Measurements from ENCODE around the gene GDAP1L1. TPM values are rescaled to one million over a fixed set of nuclear protein-coding genes. Genes with fewer than 3 reads are reported as not detected.
A peak's percentile ranks its signal among the peaks of the same experiment; 100 is the strongest.

Gene GDAP1L1
- total and polyA plus RNA-seq, 2 donors (not counting 3 experiments of a cell fraction or from before 2014, with no cell fraction given): not detected

GRCh38 chr20:44203161-44203560 is 43.9 kb upstream of the GDAP1L1 start:
- ChIA-PET POLR2A (no interaction called here), CTCF (interaction anchor here (0.8 to 1.8 kb wide), 3 partner anchors 13 to 123 kb away, joined by 3 to 6 read pairs (median 3); no protein-coding TSS in a partner anchor)
- Histone ChIP-seq H3K4me3 (replicated peaks in 1 of 3; ENCODE audit: insufficient read depth in 1 of 3, low read depth in 1 of 3, low read length in 3 of 3) (no peak overlapping the region), H3K9ac (replicated peaks; ENCODE audit: extremely low read depth, insufficient read depth, low read length) (no peak overlapping the region), H3K9me1 (replicated peaks; ENCODE audit: control insufficient read depth, extremely low read depth, insufficient read depth, low read length) (no peaks in the 10 kb centered on the region), H3K4me1 (ENCODE audit: control insufficient read depth, extremely low read depth, insufficient read depth, low read length) (peaks cover 19% of the 10 kb centered on the region), H3K36me3 (ENCODE audit: control insufficient read depth in 2 of 2, extremely low read depth in 1 of 2, insufficient read depth in 2 of 2, low read length in 2 of 2) (peaks cover 3 to 24% of the 10 kb centered on the region in 2 experiments), H3K27ac (ENCODE audit: insufficient read depth, low read depth, low read length) (peak overlapping the region; percentile 95), H2AFZ (ENCODE audit: low read depth, low read length) (no peak overlapping the region), H3K27me3 (ENCODE audit: control insufficient read depth in 2 of 2, insufficient read depth in 2 of 2, low read length in 2 of 2) (no peaks in the 10 kb centered on the region), H3K9me3 (replicated peaks; ENCODE audit: control insufficient read depth, insufficient read depth, low read length) (no peaks in the 10 kb centered on the region), H3K4me2 (ENCODE audit: insufficient read depth, low read length) (no peak overlapping the region), H4K20me1 (replicated peaks; ENCODE audit: control insufficient read depth, extremely low read depth, insufficient read depth, low read length) (no peaks in the 10 kb centered on the region), H3K79me2 (ENCODE audit: control insufficient read depth, insufficient read depth, low read length) (peaks cover 55% of the 10 kb centered on the region)
- dilution Hi-C loops (cut with MboI; ENCODE audit: extremely low pct_ligation_motif_present, low sequenced_read_pairs) (no loop called here), intact Hi-C loops (cut with micrococcal nuclease) (no loop called here)
- DNase-seq (ENCODE audit: low read depth, low spot score): no peak
- TF ChIP-seq JUN (IDR thresholded peaks at IDR 0.05; ENCODE audit: borderline replicate concordance, insufficient read depth, insufficient read length, low read depth) (no peak), POLR2AphosphoS5 (IDR thresholded peaks at IDR 0.05; ENCODE audit: insufficient read depth, low read depth, low read length) (no peak), MAX (IDR thresholded peaks at IDR 0.05; ENCODE audit: insufficient read depth, insufficient read length) (no peak), CTCF (IDR thresholded peaks at IDR 0.05; ENCODE audit: extremely low read depth in 1 of 2, insufficient read depth in 1 of 2, low read depth in 1 of 2, low read length in 2 of 2) (no peak), POLR2A (IDR thresholded peaks at IDR 0.05; ENCODE audit: low read depth, low read length) (no peak), MYC (IDR thresholded peaks at IDR 0.05; ENCODE audit: low read depth, low read length) (no peak), FOS (IDR thresholded peaks at IDR 0.05; ENCODE audit: borderline replicate concordance, insufficient read depth, low read length) (no peak), EZH2 (IDR thresholded peaks at IDR 0.05; ENCODE audit: borderline replicate concordance, low read depth, low read length, severe bottlenecking) (no peak), GATA2 (IDR thresholded peaks at IDR 0.05; ENCODE audit: insufficient read depth, insufficient read length, low read depth, low read length) (no peak)
- FAIRE-seq: no peak
- BruUV-seq (replicated peaks): no TSS peak
